HG03342 (cell line): ENCODE measurements around the gene DLST.

Experiments used
- ATAC-seq: cut with Tn5 transposase; IDR thresholded peaks from one replicate; pipeline ENCODE4 v1.9.1; 2021; ENCODE audit warnings: mild to moderate bottlenecking, moderate library complexity; ENCODE audit not compliant: unreplicated experiment

Gene DLST

GRCh38 chr14:74938531-74939495 lies 57.1 kb downstream of the DLST start:
- no peak for ATAC-seq

GRCh38 chr14:74940956-74941565 lies 59.3 kb downstream of the DLST start:
- ATAC-seq, result no peak

GRCh38 chr14:74941676-74942097 lies 60.0 kb downstream of the DLST start:
- peak; percentile 61 for ATAC-seq

GRCh38 chr14:74942181-74942580 lies 60.5 kb downstream of the DLST start:
- ATAC-seq, result peak; percentile 13

GRCh38 chr14:74942608-74943007 lies 60.9 kb downstream of the DLST start:
- ATAC-seq, result no peak

GRCh38 chr14:74945261-74945851 lies 63.6 kb downstream of the DLST start:
- no peak for ATAC-seq

- ATAC-seq, result no peak
Observed at GRCh38 chr14:74945852-74946658, 64.3 kb downstream of the DLST start.

GRCh38 chr14:74946659-74947281 lies 65.1 kb downstream of the DLST start:
- ATAC-seq, result no peak

GRCh38 chr14:74947353-74948227 lies 65.9 kb downstream of the DLST start:
- no peak for ATAC-seq

GRCh38 chr14:74948228-74949175 lies 66.8 kb downstream of the DLST start:
- ATAC-seq, result no peak

- ATAC-seq, result no peak
Observed at GRCh38 chr14:74949191-74949601, 67.5 kb downstream of the DLST start.

- no peak for ATAC-seq
Observed at GRCh38 chr14:74949859-74950573, 68.3 kb downstream of the DLST start.

- ATAC-seq, result no peak
Observed at GRCh38 chr14:74950795-74951442, 69.2 kb downstream of the DLST start.

GRCh38 chr14:74951443-74952179 lies 69.9 kb downstream of the DLST start:
- no peak for ATAC-seq

- no peak for ATAC-seq
Observed at GRCh38 chr14:74952180-74952665, 70.5 kb downstream of the DLST start.

GRCh38 chr14:74952697-74953484 lies 71.2 kb downstream of the DLST start:
- no peak for ATAC-seq
